GM19240 (cell line): ENCODE data around the gene TOP2A.

Source experiments
- DNase-seq: peaks from one replicate; pipeline ENCODE4 v3.0.0; 2011; ENCODE audit warnings: low spot score; ENCODE audit not compliant: insufficient read length

TOP2A gene

DNA sequence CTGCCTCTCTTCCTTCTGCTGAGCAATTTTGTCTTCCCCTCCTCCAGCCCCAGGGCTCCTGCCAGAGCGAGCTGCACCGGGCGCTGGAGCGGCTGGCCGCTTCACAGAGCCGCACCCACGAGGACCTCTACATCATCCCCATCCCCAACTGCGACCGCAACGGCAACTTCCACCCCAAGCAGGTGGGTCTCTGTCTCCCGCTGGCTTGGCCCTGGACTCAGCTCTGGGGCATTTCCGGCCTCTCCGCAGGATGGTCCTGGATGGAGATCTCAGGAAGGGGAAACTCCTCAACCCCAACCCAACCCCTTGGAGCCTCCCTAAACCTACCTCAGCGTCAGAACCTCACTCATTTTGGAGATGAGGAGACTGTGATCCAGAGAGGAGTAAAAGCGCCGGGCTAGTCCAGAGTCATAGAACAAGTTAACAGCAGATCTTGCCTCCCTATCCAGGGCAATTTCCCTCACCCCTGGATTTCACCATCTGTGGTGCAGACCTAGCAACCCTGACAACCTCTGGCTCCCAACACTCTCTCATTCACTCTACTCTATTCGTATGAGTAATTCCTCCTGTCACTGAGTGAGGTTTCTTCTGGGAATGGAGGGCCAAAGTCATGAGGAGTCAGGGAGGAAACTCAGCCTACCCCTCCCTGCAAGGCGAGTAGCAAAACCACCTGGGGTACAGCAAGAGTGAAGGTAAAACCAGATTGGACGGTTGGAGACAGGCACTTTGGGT, 36.4 kb upstream of the TOP2A start:
- DNase-seq, result no peak

DNA sequence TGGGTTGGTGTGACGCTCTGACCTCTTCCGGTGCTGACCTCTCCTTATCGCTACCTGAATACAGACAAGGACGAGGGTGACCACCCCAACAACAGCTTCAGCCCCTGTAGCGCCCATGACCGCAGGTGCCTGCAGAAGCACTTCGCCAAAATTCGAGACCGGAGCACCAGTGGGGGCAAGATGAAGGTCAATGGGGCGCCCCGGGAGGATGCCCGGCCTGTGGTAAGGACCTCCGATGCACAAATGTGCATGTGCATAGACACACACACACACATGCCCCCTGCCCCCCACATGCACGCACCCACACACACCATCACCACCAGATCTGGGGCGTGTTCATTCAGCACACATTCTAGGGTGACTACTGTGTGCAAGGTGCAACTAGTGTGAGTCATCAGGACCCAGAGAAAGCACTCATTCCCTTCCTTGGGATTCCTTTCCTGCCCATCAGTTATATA, 35.3 kb upstream of the TOP2A start:
- no peak for DNase-seq

DNA sequence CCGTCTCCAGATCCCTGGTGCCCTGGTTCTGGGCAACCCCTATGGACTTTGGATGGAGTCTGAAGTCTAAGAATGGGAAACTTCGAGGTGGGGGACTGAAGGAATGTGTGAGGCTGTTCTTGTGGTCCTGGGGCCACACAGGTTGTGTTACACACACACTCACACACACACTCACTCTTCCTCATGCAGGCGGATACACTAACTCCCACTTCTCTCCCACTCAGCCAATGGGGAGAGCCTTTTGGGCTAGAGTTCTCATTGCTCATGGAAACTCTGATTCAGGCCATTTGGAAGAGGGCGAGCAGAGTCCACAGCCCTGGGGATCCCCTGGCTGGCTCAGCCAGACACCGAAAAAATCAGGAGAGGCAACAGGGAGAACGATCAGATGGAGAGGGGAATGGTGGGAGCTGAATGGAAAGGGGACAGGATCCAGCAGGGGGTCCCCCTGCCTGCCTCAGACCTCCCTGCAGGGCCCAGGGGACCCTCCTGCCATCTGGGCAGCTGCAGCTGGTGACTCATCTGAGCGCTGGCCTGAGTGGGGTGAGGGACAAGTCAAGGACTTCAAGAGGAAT, 34.6 kb upstream of the TOP2A start:
- DNase-seq, result no peak

DNA sequence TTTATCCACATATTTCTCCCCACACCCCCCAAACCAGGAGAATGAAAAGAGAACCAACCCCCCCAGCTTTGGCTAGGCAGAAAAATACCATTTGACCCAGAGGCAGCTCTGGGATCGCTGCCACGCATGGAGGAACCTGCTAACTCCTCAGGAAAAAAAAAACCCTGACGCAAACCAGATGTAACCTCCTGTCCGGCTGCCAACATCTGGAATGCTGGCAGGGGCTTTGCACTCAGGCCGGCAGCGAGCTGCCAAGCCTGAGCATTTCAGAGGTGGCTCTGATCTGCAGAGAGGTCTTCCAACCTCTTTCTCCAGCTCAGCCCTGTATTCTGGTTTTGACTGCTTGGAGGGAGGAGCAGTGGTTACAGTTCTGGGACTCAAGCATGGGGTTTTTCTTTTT, 33.7 kb upstream of the TOP2A start:
- no peak for DNase-seq

DNA sequence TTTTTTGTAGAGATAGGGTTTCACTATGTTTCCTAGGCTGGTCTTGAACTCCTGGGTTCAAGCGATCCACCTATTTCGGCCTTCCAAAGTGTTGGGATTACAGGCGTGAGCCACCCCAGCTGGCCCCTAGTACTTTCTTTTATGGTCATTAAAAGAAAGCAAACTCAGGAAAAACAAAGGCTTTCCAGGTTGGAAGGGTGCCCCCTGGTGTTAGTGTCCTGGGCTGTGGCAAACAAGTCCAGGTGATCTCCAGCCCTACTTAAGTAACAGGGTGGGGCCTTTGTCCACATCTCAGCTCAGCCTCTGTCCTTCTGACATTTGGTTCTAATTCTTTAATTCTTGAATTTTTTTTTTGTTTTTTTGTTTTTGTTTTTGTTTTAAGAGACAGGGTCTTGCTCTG, 32.5 kb upstream of the TOP2A start:
- peak; percentile 43 for DNase-seq

DNA sequence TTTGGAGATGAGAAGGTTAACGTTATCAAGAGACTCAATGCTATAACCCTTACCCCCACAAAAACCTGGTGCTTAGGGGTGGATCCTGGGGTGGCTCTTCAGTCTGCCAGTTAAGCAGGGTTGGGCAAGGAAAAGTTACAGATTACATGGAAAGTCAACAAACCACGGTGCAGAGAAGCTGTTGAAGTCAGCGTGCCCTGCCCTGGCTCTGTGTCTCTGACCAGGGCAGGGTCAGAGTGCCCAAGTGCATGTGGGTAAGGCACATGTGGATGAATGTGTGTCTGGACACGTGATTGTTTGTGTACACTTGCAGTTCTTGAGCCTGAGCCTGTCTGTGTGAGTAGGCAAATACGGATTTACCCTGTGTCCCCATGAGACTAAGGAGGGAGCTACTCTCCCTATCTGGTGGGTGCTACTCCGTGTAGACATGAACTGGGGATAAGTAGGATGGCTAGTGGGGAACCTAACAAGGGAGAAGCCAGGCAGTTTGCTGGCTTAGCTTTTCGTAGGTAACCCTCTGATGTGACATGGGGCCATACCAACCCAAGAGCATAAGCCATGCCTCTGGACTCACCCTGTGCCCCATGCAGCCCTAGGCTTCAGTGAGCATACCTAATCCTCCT, 31.1 kb upstream of the TOP2A start:
- DNase-seq, result no peak

DNA sequence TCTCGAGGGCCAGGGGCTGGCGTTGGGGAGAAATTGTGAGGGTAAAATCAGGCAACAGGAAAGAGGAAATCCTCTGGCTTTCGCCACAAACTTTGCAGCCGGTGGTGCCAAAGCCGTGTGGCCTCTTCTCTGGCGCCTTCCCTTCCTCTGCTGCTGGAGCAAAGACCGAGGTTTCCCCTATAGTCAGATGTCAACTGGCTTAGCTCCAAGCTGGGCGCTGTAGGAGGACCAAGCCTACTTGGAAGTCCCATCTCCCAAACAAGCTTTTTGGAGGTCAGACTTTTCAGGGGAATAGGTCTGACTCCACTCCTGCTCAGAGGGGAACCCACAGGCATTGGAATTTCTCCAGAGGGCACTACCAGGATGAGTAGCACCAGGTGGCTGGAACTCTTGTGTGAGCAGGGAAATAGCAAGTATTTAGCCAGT, 30.5 kb upstream of the TOP2A start:
- DNase-seq, result no peak

DNA sequence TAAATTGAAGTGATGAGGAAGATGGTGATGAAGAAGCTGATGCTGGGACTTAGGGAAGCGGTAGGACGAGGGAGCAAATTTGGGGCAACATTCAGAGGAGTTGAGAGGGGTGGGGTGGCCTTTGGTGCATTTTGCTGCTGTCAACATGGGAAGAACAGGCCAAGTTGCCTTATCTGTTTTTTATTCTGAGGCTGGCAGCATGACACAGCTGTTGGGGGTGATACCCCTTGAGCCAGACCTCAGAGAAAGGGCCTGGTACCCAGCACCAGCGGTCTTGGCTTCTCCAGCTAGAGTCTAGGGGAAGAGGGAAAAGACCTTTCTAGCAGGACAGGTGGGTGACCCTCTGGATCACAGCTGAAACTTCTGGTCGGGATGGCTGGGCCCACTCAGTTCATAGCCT, 30.1 kb upstream of the TOP2A start:
- no peak for DNase-seq

DNA sequence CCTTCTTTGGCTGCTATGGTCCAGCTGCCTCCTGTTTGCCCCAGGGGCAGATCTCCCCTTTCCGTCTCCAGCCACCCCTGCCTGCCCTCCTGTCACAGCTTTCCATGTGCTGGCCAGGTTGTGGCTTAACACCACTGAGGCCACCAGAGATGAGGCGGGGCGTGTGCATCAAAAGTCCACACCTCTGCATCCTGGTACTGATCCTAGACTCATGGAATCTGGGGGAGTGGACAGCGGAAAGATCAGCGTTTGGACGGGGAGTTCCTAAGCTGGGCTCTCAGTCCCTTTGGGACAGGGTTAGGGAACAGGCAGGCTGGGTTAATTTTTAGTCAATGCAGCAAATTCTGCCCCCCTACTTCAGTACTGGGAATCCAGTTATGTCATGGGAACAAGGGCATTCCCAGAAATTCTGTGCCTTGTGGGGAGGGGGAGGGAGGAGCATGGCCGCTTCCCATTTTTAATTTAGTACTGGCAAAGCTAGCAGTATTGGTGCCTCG, 29.5 kb upstream of the TOP2A start:
- DNase-seq, result no peak

DNA sequence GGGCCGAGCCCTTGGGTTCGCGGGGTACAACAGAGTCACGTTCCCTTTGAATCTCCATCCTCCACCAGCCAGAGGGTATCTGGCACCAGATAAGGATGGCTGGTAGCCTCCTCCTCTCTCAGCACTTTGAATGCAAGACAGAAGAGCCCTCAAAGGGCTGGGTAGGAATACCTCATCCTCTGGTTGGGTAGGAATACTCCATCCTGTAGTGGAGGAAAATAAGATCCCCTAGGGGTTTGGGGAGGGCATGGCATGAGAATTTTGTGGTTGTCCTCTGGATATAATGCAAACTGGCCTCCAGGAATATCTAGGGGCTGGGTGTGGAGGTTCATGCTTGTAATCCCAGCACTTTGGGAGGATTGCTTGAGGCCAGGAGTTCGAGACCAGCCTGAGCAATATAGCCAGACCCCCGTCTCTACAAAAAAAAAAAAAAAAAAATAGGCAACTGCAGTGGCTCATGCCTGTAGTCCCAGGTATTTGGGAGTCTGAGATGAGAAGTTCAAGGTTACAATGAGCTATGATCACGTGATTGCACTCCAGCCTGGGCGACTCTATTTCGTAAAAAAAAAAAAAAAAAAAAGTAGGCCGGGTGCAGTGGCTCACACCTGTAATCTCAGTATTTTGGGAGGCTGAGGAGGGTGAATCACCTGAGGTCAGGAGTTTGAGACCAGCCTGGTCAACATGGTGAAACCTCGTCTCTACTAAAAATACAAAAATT, 28.2 kb upstream of the TOP2A start:
- no peak for DNase-seq

DNA sequence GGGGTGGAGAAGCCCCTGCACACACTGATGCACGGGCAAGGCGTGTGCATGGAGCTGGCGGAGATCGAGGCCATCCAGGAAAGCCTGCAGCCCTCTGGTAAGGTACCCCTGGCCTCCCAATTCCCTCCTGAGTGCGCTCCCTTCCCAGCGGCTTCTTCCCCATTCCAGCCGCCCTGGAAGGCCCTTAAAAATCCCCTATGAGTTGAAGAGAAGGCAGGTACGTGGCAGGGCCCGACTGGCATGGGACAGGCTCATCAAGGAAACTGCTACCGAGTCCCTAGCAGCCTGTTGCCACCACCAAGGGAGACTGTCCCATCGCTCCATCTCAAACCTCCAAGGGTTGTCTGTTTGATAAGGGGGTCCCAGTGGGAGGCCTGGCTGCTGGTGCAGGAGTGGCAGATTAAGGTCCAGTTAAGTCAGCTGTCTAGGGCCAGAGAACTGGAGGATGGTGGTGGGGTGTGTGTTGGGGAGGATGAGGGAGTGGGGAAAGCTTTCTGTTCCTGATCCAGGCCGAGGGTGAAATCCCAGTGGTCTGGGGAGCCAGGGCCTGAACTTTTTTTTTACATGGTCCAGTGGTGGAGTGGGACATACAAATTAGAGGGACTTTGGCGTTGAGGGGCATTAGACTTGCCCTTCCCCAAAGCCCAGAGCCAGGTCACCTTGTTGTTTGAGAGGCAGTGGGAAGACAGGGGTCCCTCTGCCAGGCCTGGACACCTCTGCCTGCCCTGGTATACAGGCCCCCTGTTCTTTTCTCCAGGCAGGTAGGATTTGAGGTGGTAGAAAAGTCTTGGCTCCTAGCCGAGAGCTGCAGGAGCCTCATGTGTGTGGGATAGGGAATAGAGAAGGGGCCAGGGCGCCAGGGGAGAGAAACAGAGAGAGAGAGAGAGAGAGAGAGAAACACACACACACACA, 26.5 kb upstream of the TOP2A start:
- DNase-seq, result no peak

DNA sequence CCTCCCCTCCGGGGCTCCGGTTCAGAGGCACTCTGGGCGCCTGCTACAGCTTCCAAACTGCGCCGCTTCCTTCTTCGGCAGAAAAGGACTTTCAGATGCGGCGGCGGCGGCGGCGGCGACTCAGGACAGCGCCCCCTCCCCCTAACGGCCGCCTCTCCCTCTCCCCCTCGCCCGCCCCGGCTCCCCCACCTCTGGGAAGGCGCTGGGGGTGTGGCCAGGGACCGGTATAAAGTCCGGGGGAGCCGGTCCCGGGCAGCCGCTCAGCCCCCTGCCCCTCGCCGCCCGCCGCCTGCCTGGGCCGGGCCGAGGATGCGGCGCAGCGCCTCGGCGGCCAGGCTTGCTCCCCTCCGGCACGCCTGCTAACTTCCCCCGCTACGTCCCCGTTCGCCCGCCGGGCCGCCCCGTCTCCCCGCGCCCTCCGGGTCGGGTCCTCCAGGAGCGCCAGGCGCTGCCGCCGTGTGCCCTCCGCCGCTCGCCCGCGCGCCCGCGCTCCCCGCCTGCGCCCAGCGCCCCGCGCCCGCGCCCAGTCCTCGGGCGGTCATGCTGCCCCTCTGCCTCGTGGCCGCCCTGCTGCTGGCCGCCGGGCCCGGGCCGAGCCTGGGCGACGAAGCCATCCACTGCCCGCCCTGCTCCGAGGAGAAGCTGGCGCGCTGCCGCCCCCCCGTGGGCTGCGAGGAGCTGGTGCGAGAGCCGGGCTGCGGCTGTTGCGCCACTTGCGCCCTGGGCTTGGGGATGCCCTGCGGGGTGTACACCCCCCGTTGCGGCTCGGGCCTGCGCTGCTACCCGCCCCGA, 25.7 kb upstream of the TOP2A start, which contains the start of gene IGFBP4:
IGFBP4 (plus strand) TSS at position 255 of the 792 bp plus-strand sequence; CDS start at position 541, 286 bp downstream.
- DNase-seq, result no peak

DNA sequence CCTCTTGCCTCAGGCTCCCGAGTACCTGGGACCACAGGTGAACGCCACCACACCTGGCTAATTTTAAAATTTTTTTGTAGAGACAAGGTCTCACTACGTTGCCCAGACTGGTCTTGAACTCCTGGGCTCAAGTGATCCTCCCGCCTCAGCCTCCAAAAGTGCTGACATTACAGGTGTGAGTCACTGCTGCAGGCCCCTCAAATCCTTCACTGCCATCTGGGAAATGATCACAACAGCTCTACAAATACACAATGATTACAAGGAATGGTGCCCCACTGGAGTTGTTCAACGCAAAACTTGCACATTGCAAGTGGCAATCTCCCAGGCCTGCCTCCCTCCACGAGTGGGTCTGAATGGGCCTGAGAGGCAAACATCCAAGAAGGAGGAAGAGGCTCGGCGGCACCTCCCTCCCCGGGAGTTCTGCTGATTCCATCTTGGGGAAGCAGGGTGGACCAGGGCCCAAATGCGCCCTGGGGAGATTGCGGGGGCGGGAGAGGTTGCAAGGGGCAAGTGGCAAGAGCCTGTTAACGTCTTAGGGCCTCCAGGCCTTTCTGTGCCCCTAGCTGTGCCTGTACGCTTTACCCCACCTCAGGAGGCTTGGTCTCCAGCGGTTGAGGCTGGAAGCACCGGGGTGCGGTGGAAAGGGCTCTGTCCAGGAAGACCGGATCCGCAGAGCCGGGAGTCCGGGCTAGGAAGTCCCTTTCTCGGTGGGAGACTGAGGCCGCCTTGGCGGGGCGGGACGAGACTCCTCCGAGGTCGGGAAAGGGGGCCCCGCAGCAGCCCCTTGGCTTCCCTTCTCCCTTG, 24.9 kb upstream of the TOP2A start:
- no peak for DNase-seq

DNA sequence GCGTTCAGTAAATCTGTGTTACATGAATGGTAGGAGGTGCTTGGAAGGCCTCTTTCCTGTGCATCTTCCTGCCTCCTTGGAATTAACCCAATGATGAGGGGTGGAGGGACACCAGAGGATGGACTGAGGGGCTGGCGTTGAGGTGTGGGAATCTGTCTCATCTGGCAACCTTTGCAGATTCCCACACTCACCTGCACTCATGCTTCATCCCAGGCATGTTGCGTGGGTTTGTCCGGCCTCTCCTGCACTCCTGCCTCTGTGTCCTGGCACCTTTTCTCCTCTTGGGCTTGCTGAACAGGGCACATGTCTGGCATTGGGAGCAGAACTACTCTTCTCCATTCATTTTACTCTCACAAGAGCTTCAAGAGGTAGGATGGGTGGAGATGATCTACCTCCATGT, 22.5 kb upstream of the TOP2A start:
- DNase-seq, result no peak

DNA sequence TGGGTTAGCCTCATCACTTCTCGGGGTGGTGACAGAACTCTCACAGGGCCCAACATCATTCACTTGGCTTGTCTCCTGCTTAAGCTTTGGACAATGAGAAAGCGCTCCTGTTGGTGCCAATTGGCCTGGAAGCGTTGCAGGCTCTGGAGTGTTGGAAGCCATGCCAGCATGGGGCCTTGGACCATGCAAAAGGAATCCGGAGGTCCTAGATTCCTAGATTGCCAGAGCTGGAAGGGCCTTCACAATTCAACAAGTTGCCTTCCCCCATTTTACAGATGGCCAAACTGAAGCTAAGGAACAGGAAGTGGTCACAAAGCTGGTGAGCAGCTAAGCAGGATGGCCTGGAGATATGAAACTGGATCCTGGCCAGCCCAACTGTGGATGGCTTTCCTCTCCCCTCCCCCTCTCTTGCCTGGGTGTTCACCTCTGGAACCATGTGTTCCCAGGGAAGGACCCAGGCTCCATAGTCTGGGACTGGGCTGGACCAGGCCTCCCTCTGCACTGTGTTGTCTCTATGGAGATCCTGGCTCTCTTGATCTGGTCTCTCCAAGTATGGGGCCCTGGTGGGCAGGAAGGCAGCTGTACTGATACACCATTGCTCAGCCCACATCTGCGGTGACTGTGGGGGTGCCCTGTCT, 19.5 kb upstream of the TOP2A start:
- DNase-seq, result no peak

DNA sequence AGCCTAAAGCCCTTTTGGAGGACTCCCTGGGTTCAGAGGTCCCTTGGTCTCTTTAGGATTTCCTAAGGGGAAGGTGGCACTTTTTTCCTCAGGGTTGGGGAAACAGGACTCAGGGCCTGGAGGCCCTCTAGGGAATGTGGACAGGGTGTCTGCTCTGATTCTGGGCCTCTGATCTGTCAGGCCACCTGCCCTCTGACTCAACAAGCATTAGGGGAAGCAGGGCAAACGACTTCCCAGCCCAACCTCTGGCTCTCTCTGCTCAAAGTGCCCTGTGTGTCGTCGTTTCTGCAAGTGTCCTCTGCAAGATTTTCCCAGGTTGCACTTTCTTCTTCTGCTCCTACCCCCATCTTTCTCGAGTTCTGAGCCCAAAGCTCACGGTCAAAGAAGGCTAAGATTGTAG, 18.9 kb upstream of the TOP2A start:
- DNase-seq, result no peak

DNA sequence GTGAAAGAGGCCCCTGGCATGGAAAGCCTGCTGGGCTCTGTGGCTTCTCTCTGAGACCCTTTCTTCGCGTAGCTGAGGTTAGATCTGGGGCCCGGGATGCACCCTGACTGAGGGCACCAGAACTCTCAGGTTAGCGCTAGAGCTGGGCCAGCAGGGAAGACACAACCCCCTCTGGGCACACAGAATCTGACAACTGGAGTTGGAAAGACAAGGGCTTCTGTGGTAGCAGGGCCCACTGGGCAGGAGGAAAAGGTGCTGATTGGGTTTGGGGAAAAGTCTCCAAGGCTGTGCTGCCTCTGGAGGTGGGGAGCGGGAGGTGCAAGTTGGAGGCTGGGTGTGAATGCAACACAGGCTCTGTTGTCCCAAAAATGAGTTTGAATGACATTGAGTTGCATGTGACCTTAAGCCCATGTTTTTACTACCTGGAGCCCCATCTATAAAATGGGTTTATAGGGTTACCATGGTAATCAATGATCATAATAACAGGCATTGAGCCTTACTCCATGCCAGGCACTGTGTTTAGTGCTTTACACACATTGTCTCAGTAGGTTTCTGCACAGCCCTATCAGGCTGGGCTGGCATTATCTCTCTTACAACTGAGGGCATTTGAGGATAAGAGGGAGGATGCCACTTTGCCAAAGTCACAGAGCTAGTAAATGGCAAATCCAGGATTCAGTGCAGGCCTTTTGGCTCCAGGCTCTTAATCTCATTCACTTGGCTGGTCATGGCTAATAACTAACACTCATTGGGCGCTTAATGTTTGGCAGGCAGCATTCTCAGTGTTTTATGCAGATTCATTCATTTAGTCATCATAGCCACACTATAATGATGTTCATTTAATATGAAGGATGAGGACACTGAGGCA, 16.1 kb upstream of the TOP2A start:
- DNase-seq, result no peak
